GM19240 (cell line): ENCODE data around the gene FADD.
A peak's percentile ranks its signal among the peaks of the same experiment; 100 is the strongest.
"Not testable (repeated sequence)": the region's sequence is repeated elsewhere in the genome, so short reads cannot be mapped to it uniquely, and the experiment has no call there.

ENCODE experiments used
- DNase-seq: peaks from one replicate; pipeline ENCODE4 v3.0.0; 2011; ENCODE audit warnings: low spot score; ENCODE audit not compliant: insufficient read length

Gene FADD

DNA sequence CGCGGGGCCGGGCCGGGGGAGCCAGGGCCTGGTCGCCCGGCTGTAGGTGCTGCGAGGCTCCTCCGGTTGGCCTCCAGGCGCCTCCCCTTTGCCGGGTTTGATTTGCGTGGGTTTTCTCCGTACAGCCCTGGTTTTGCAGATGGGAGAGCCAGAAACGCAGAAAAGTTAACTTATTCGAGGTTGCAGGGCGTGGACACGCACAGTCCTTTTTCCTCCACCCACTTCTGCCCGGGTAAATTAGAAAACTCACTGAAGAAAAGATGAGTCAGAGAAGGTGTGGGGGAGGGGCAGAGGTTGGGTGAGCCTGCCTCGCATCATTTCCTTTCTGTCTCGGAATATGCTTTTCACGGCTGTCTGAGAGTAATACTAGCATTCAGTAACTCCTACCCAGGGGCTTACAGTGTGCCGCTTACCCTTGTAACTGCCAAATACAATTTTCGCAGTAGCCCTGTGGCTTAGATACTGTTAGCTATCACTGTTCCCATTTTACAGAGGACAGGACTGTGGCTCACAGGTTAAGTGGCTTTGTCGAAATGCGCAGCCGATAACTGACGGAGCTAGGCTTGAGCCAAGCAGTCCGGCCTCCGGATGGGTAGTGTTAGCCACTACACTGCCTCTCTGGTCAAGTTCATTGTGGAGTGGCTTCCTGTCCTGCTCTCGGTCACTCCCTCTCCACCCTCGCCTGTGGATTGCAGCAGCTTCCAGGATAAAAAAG lies 812 bp downstream of the FADD start:
- peak; percentile 26 for DNase-seq

DNA sequence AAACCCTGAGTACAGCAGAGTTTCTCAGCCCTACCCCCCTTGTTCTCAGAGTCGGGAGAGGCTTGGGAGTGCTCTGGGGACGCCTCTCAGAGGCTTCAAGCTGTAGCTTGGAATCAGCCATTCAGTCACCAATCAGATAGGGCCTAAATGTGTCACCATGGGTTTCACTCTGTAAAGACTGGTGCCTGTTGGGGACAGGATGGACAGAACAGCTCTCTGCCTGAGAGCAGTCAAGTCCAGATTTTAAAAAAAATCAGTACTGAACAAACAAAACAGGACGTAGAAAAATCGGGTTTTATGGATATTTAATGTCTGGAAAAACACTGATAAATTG lies 1.3 kb downstream of the FADD start:
- no peak for DNase-seq

DNA sequence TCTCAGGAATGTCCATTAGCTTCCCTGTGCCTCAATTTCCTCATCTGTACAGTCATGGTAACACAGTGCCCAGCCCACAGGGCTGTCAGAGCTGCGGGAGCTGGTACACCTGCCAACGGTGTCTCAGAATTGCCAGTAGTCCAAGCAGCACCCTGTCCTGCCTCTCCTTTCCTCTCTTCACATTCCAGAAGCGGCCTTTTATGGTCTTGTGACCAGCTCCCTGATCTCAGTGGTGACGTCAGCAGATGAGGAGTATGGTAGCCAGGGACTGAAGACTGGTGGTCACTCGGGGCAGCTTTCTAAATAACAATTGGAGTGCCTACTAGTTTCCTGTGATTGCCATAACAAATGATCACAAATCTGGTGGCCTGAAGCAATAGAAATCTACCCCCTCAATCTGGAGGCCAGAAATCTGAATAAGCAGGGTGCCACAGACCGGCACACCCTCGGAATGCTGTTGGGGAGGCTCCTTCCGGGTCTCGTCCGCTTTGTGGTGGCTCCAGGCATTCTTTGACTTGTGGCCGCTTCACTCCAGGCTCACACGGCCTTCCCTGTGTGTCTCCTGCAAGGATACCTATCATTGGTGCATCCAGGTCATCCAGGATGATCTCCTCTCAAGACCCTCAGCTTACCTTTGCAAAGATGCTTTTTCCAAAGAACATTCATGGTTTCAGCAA lies 2.1 kb downstream of the FADD start:
- no peak for DNase-seq

GRCh38 chr11:70205766-70206165 lies 2.7 kb downstream of the FADD start:
- no peak for DNase-seq

DNA sequence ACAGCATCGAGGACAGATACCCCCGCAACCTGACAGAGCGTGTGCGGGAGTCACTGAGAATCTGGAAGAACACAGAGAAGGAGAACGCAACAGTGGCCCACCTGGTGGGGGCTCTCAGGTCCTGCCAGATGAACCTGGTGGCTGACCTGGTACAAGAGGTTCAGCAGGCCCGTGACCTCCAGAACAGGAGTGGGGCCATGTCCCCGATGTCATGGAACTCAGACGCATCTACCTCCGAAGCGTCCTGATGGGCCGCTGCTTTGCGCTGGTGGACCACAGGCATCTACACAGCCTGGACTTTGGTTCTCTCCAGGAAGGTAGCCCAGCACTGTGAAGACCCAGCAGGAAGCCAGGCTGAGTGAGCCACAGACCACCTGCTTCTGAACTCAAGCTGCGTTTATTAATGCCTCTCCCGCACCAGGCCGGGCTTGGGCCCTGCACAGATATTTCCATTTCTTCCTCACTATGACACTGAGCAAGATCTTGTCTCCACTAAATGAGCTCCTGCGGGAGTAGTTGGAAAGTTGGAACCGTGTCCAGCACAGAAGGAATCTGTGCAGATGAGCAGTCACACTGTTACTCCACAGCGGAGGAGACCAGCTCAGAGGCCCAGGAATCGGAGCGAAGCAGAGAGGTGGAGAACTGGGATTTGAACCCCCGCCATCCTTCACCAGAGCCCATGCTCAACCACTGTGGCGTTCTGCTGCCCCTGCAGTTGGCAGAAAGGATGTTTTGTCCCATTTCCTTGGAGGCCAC lies 3.3 kb downstream of the FADD start:
- DNase-seq, result no peak

DNA sequence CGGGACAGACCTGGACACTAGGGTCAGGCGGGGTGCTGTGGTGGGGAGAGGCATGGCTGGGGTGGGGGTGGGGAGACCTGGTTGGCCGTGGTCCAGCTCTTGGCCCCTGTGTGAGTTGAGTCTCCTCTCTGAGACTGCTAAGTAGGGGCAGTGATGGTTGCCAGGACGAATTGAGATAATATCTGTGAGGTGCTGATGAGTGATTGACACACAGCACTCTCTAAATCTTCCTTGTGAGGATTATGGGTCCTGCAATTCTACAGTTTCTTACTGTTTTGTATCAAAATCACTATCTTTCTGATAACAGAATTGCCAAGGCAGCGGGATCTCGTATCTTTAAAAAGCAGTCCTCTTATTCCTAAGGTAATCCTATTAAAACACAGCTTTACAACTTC lies 3.9 kb downstream of the FADD start:
- no peak for DNase-seq

- DNase-seq, result no peak
Observed at GRCh38 chr11:70207531-70208131, 4.5 kb downstream of the FADD start.

- no peak for DNase-seq
Observed at GRCh38 chr11:70209391-70209912, 6.4 kb downstream of the FADD start.

- DNase-seq, result no peak
Observed at GRCh38 chr11:70210051-70210501, 7.0 kb downstream of the FADD start.

DNA sequence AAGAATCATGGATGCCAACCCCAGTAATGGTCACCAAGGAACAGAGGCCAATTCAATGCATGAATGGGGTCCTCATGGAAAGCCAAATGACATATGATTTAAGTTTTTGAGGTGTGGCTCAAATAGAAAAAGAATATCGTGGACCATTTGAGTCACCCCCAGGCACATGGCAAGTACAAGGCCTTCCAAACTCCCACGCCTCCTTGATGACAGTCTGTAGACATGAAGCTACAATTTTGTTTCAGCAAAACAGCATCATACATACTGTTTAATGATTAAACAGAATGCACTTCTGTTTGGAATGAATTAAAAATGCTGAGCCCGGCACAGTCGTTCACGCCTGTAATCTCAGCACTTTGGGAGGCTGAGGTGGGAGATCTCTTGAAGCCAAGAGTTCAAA lies 7.4 kb downstream of the FADD start:
- DNase-seq, result no peak

GRCh38 chr11:70212227-70212811 lies 9.2 kb downstream of the FADD start:
- DNase-seq, result no peak

GRCh38 chr11:70217388-70217787 lies 14.3 kb downstream of the FADD start:
- not testable (repeated sequence) for DNase-seq

- not testable (repeated sequence) for DNase-seq
Observed at GRCh38 chr11:70218076-70218475, 15.0 kb downstream of the FADD start.

DNA sequence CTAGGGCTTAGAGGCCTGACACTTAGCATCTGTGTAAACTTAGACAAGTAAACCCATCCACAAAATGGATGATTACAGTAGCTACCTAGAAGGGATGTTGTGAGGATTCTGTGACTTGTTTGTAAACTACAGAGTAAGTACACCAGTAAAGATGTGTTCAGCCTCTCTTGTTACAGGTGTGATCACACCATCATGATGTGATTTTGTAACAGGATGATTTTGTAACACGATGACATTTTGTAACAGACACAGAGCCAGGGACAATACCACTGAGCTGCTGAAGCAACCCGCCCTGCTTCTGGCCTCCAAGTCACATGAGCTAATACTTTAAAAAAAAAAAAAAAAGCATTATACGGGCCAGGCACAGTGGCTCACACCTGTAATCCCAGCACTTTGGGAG lies 17.0 kb downstream of the FADD start:
- no peak for DNase-seq

DNA sequence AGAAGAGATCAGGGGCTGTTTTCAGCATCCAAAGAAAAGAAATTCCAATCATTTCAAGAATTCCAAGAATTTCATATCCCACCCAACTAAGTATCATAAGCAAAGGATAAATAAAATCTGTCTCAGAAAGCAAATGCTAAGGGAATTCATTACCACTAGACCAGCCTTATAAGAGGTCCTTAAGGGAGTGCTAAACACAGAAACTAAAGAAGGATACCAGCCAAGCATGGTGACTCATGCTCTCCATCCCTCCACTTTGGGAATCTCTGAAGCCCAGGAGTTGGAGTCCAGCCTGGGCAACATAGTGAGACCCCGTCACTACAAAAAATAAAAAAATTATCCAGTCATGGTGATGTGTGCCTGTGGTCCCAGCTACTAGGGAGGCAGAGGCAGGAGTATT lies 17.8 kb downstream of the FADD start:
- DNase-seq, result no peak

GRCh38 chr11:70225681-70226177 lies 22.6 kb downstream of the FADD start:
- no peak for DNase-seq

DNA sequence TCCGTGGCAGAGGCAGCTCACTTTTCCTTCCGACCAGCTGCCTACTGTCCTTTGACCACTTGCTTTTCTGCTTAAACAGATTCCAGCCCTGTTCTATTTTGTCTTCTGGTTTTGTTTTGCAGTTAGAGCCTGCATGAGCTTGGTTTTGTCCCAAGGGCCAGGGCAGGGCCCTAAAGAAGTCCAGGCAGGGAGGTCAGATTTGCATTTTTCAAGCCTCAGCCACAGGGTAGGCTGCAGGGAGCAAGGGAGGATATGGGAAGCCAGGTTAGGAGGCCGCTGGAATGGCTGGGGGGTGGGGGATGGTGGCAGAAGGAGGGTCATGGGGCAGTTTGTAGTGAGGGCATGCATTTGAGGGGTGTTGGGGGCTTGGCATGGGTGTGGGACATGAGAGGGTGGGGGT lies 23.1 kb downstream of the FADD start:
- DNase-seq, result no peak

GRCh38 chr11:70226967-70227366 lies 23.9 kb downstream of the FADD start:
- DNase-seq, result no peak

GRCh38 chr11:70229737-70230136 lies 26.6 kb downstream of the FADD start:
- no peak for DNase-seq

- DNase-seq, result no peak
Observed at GRCh38 chr11:70230151-70230839, 27.2 kb downstream of the FADD start.
